CD4-positive, alpha-beta T cell treated with Interferon gamma for 1 hour (primary cell): Measurements from ENCODE around the gene IGFL1.
"Not testable (repeated sequence)": the region's sequence is repeated elsewhere in the genome, so short reads cannot be mapped to it uniquely, and the experiment has no call there.

Source experiments
- DNase-seq: peaks from one replicate; pipeline ENCODE4 v3.0.0-alpha.2; 2020

Gene IGFL1

DNA sequence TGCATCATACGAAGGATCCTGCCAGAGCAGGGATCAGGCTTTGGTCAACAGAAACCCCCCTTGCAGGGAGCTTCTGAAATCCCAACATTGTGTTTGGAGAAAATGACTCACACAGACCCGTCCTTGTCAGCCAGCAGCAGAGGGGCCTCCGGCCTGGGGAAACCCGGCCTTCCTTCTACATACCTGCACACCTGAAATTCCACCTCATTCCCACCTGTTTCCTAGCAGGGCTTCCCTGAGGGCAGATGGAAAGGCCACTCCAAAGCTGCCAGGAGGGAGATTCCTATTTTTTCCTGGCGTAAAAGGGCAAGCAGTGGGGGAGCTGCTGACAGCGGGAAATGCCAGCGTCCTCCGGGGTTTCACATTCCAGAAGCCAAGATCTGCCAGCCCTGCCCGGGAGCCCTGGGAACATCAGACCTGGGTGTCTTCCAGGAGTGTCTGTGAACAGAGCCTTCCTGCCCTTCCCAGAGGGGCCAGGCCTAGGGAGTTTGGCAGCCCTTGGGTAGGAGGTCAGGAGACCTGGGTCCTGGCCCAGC lies 3.0 kb upstream of the IGFL1 start:
- no peak for DNase-seq

DNA sequence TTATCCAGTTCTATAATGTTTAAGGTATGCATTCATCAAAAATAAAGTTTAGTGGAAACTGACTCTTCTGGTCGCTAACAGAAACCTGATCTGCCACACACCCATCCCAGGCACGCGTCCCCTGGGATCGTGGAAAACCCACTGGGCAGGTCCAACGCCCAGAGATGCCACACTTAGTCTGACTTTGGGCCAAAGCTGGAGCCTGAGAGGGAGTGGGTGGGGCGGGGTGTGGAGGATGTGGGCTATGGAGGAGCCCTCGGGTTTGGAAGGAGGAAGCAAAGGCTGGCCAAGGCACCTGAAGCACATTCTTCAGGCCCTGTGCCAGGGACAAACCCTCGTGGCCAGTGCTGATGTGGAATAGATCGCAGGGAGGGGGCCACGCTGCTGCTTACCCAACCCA lies 2.5 kb downstream of the IGFL1 start:
- no peak for DNase-seq

DNA sequence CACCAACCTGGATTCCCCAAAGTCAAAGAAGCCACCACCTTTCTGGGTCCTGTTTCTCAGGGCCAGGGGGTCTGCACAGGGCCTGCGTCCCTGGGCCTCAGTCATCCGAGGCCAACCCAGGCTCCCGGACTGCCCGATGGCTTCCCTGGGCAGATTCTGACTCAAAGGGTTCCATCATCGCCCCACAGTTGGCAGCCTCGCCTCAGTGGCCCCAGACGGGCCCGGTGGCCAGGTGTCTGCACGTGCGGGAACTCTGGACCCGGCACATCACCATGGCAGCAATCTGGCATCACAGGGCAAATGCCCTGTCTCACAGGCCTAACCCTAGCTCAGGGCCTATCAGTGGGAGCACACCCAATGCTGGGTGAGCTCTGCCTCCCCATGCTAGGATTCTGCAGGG lies 2.9 kb downstream of the IGFL1 start:
- no peak for DNase-seq

DNA sequence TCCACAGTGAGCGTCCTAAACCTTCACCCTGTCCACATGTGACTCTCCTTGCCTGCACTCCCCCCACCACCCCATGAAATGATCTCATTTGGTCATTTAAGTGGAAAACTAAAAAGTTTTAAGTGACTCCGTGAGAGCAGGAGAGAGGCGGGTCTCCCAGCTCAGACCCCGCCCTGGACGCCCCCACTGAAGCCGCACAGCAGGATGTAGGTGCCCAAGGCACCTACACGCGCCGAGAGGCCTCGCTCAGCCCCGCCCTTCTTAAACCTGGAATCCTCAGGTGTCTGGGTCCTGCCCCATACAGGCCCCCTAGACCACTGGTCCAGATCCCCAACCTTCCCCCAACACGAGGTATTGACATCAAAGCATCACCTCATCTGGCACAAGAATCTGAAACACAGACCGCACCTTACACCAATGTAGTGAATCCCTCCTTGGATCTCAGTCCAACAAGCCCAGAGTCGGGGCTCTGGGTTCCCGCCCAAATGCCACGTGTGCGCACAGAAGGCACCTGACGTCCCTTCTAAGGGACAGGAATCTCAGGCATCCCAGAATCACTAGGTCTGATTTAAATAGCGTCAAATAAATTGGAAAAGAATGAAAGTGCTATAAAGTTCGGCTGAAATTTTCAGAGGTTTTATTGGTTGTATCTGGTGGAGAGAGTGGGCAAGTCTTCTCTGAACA lies 3.5 kb downstream of the IGFL1 start:
- DNase-seq: no peak

DNA sequence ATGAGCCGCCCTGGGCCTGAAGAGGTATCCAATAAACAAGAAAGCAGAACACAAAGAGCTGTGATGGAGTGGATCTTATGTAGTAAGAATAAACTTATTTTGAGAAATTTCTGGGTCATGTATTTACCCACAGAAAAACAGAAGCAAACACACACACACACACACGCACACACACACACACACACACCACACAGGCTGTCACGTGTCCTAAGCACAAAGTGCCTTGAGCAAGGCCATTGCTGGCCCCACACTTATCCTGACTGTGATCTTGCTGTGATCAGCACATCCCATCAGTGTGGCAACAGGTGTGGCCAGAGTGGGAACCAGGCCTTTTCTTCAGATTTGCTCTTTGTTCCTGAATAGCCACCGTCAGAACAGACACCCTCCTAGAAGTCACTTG lies 4.3 kb downstream of the IGFL1 start:
- not testable (repeated sequence) for DNase-seq

DNA sequence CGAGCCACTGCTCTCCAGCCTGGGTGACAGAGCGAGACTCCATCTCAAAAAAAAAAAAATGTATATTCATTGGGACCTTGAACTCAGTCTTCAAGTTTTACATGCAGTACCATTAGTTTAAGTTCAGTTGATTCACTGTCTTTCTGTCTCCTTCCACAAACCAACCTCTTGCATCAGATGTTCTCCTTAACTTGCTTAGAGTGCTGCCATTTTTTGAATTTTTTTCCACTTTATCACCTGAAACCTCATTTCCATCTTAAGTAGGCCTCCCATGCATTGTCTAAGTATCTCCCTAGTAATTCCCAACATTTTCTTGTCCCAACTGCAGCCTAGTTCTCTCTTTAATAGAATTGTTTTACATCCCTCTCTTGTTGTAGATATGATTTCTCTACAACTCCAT lies 8.6 kb downstream of the IGFL1 start:
- DNase-seq: not testable (repeated sequence)

DNA sequence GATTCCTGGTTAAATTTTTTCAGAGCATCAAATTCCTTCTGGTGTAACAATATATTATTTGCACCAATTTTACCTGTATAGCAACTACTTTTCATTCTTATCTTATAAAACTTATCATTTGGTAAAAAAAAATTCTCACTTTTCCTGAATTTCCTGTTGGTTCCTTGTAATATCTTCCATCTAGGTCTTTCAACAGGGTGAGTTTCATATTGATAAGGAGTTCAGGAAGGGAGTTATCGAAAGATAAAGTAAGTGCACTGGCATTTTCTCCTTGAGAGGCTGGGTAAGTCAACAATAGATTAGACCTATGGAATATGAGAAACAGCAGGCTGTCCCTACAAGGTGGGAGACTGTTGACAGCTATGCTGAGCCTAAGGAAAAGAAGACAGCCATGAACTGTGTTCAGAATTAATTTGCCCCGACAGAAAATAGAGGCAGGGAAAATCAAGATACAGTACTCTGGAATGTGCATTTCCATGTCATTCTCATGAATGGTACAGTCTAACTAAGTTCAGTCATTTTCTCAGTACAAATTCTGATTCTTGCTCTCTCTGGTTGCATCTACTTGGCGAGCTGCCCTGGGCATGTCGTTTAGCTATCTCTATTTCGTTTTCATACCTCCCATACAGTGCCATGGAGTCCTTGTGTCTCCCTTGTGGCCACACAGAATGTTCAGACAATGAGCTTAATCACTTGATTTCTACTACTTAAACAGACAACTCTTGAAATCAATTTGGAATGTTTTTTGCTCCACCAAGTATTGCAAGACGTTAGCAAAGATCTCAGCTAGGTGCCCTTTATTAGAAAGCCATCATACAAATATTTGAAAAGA lies 9.9 kb downstream of the IGFL1 start:
- DNase-seq: no peak

DNA sequence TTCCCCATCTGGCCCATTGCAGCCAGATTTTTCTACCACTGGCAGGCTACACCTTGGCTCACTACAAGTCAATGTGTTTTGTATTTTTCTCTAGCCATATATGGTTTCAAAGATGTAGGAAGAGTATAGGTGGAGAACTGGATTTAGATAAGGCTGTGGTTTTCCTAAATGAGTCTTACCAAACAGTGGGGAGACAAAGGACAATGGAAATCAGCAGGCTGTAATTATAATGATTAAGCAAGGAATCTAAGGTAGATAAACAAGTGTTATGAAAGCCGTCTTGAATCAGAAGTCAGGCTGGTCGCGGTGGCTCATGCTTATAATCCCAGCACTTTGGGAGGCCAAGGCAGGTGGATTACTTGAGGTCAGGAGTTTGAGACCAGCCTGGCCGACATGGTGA lies 11.2 kb downstream of the IGFL1 start:
- no peak for DNase-seq

DNA sequence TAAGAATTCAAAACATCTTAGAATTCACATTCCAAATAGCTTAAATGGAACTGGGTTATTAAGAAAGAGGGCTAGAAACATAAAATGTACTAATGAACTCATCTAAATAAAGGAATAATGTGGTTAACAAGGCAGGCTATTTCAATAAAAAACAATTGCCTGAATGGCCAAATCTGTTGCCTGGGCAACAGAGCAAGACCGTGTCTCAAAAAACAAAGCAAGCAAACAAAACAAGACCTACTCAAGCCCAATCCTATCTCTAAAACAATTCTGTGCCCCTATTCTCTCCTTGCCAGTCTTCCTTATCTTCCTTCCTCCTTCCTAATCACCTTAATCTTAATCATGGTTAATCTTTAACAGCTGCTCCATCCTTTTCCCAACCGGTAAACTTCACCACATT lies 12.1 kb downstream of the IGFL1 start:
- no peak for DNase-seq

DNA sequence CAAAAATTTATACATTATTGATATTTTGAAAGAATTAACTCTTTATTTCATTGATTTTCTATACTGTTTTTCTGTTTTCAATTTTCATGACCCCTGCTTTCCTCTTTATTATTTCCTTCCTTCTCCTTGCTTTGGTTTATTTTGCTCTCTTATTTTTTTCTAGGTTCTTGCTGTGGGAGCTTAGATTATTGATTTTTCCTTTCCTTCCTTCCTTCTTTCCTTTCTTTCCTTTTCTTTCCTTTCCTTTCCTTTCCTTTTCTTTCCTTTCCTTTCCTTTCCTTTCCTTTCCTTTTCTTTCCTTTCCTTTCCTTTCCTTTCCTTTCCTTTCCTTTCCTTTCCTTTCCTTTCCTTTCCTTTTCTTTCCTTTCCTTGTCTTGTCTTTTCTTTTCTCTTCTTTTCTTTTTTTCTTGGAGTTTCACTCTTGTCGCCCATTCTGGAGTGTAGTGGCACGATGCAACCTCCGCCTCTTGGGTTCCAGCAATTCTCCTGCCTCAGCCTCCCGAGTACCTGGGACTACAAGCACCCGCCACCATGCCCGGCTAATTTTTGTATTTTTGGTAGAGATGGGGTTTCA lies 13.6 kb downstream of the IGFL1 start:
- DNase-seq: not testable (repeated sequence)

DNA sequence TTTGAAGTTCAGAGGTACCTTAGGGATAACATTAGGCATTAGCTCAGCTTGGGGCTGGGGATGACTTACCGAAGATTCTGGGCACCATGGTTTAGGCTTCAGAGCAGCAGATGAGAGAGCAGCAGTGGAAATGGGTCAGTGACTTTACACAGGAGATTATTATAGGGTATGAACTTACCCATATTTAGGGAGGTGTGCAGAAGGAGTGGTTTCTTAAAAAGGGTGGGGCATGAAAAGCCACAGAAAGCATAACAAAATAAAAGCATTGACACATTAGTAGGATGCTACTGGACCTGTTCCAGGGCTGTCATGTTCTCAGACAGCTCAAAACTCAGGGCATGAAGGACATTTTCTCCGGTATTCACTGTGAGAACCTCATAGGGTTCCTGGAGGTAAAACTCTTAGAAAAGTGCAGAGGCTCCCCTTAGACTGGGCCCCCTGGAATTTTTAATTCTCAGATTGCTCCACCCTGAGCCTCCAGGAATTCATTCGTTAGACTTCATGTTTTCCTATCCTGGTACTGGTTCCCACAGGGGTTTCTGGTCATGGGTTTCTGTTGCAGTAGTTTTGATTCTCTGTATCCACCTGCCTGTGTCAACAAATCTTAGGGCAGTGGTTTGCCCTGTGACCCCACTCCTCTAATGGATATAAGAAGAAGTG lies 20.7 kb downstream of the IGFL1 start:
- no peak for DNase-seq

DNA sequence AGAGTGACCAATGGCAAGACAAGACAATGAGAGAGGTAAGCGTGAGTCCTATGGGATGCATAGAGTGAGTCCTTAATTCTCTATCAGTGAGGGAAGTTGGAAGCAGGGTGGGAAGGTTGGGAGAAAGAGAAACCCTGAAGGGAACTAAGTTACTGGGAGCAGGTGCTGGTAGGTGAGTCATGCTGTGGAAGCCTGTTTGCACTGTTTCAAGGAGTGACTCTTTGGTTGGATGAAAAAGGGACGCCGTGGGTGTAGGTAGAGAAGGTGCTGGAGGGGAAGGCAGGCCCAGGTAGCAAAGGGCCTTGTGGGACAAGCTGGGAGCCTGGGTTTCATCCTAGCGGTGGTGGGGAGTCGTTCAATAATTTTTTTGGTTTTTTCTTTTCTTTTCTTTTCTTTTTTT lies 21.9 kb downstream of the IGFL1 start:
- DNase-seq: no peak

DNA sequence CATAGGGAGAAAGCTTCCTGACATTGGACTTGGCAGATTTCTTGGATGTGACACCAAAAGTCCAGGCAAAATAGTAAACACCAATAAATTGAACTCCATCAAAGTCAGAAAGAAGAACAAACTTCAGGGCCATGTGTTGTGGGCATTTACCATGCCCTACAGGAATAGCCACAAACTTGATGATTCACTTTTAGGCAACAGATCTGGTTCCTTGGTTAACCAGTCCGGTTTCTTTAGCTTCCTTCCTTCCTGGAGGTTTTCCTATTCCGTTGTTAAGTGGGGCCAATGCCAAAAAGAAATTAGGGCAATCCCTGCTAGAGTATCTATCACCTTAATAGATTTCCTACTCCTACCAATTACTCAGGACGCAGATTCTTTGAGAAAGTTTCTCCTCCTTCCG lies 25.2 kb downstream of the IGFL1 start:
- DNase-seq: no peak

DNA sequence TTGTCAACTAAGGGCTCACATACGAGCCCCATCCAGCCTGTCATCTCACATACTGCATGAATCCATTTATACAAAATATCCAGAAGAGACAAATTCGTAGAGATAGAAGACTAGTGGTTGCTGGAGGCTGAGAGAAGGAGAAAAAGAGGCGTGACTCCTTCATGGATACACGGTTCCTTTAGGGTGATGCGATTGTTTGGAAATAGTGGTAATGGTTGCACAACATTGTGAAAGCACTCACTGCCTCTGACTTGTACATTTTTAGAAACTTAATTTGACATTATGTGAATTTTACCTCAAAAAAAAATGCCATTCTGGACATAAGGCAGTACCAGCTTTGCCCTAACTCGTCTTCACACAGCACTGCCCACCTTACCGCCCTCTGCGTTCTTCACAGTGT lies 27.3 kb downstream of the IGFL1 start:
- DNase-seq: no peak

DNA sequence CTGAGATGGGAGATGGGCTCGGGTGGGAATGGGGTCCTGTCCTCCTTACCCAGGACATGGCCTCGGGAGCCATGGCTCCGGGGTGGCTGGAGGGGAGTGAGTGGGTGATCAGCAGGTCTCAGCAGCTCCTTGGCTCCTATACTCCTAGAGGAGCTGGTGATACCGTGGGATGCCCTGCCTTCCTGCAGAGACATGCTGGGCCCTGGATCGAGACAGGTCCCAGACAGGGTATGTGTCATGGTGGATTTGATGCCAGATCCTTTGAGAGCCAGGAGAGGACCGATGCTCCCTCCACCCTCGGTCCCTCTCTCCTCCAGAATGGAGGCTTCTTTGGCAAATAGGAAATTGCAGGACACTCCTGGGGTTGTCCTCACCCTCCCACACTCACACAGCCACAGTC lies 32.0 kb downstream of the IGFL1 start:
- not testable (repeated sequence) for DNase-seq

DNA sequence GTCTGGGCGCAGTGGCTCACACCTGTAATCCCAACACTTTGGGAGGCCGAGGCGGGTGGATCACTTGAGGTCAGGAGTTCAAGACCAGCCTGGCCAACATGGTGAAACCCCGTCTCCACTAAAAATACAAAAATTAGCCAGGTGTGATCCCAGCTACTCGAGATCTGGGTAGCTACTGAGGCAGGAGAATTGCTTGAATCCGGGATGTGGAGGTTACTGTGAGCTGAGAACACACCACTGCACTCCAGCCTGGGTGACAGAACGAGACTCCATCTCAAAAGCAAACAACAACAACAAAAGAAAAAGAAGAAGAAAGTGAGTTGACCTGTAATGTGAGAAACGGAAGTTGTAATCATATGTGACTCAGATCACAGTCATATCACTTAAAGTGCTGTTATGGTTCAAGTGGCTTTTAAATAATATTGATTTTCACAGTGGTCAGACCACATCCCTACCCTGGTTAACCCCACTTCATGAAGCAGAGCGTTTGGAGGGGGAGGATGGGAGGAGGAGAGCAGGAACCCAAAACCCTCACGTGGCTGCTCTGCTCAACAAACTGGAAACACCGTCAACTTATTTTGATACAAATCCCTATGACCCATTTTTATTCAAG lies 33.2 kb downstream of the IGFL1 start:
- peak; percentile 25 for DNase-seq

DNA sequence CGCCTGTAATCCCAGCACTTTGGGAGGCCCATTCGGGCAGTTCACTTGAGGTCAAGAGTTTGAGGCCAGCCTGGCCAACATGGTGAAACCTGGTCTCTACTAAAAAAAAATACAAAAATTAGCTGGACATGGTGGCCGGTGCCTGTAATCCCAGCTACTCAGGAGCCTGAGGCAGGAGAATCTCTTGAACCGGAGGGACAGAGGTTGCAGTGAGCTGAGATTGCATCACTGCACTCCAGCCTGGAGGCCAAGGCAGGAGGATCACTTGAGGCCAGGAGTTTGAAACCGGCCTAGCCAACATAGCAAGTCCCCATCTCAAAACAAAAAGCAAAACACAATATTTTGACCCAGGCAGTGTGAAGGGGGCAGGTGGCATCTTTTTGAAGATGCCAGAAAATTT lies 35.3 kb downstream of the IGFL1 start:
- not testable (repeated sequence) for DNase-seq

DNA sequence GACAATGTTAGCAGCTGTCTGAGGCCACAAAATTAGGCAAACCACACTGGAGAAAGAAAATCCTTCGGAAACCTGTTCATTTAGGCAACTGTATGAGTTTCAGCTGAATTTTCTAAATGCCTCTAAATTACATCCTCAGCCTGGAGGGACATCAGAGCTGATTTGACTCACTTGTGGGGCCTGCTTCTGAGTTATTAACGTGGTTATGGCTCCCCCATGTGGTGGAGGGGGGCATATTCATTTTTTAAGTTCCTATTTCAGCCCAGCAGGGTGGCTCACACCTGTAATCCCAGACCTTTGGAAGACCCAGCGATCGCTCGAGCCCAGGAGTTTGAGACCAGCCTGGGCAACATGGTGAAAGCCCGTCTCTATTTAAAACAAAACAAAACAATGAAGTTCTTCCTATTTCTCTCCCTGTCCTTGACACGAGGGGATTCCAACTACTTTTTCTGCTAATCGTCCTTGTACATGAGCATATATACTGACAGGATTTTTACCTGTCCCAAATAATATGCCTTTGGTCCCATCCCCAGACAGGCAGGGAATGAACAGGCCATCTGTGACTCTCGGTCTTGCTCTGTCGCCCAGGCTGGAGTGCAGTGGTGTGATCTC lies 35.8 kb downstream of the IGFL1 start:
- DNase-seq: peak; percentile 48

DNA sequence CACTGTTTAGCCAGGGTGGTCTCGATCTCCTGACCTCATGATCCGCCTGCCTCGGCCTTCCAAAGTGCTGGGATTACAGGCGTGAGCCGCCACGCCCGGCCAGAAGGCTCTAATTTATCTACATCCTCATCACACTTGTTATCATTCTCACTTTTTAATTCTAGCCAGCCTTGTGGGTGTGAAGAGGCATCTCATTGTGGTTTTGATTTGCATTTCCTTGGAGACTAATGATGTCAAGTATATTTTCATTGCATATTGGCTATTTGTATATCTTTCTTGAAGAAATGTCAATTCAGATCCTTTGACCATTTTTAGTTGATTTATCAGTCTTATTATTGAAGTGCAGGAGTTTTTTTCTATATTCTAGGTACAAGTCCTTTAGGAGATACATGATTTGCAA lies 39.6 kb downstream of the IGFL1 start:
- DNase-seq: no peak

DNA sequence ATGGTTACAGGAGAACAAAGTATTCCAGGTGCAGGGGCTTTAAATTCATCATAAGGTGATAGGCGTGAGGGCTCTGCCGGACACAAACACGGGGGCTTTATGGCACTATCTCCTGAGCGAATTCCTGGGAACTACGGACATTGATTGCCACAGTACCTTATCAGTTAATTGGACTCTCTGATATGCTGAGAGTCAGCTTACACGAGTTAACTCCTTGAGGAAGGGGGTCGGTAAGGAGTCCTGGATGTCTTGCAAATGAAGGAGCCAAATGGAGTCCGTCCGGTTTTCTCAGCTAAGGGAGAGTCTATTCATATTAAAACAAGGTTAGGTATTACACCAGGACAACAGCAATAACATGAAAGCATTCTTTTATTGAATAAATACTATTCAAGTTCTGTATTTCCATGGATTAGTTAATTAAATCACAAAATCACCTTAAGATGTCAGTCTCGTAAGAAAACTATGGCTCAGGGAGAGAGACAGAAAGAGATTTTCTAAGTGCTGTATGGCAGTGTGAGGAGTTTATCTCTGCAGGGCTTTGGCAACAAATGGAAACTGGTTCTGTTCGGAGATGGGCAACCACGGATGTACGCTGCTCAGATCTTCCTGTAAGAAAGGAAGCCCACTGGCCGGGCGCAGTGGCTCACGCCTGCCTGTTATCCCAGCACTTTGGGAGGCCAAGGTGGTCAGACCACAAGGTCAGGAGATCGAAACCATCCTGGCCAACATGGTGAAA lies 41.1 kb downstream of the IGFL1 start:
- DNase-seq: no peak

DNA sequence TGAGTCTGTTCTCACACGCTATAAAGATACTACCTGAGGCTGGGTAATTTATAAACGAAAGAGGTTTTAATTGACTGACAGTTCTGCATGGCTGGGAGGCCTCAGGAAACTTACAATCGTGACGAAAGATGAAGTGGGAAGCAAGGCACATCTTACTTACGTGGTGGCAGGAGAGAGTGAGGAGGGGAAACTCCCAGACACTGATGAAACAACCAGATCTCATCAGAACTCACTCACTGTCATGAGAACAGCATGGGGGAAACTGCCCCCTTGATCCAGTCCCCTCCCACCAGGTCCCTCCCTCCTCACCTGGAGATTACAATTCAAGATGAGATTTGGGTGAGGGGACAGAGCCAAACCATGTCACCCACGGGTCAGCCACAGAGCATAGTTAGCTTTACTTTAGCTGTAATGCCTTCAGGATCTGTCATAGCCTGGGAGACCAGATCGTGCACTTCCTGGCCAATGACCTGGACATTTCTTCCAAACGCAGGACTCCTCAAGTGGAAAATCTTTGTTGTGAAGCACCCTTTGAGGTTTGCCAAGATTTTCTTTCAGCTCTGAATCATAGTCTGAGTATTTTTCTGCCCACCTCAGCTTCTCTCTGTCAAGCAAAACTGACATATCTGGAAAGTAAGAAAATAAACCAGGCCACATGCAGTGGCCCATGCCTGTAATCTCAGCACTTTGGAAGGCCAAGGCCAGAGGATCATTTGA lies 42.1 kb downstream of the IGFL1 start:
- DNase-seq: no peak
